ENCODE results near the gene ZNF385B. TPM values are rescaled to one million over a fixed set of nuclear protein-coding genes. Genes with fewer than 3 reads are reported as not detected.

Gene ZNF385B
- total RNA-seq, 4 donors from 2014 or later, result 2.2 to 5.0 (median 4.0) TPM

- Histone ChIP-seq H3K4me3 (no peak overlapping the region), H3K27me3 (no peaks in the 10 kb centered on the region), H3K36me3 (no peaks in the 10 kb centered on the region), H3K27ac (replicated peaks in 1 of 4) (no peak overlapping the region), H3K4me1 (peaks cover 0 to 8% (median 4%) of the 10 kb centered on the region in 4 donors), H3K9me3 (no peaks in the 10 kb centered on the region)
- 36% methylated on average over 5 of the region's 5 CpGs for WGBS
- intact Hi-C loops (cut with DNase I), result no loop called here
- DNase-seq (ENCODE audit: extremely low spot score), result no peak
- TF ChIP-seq, protein P1, sequence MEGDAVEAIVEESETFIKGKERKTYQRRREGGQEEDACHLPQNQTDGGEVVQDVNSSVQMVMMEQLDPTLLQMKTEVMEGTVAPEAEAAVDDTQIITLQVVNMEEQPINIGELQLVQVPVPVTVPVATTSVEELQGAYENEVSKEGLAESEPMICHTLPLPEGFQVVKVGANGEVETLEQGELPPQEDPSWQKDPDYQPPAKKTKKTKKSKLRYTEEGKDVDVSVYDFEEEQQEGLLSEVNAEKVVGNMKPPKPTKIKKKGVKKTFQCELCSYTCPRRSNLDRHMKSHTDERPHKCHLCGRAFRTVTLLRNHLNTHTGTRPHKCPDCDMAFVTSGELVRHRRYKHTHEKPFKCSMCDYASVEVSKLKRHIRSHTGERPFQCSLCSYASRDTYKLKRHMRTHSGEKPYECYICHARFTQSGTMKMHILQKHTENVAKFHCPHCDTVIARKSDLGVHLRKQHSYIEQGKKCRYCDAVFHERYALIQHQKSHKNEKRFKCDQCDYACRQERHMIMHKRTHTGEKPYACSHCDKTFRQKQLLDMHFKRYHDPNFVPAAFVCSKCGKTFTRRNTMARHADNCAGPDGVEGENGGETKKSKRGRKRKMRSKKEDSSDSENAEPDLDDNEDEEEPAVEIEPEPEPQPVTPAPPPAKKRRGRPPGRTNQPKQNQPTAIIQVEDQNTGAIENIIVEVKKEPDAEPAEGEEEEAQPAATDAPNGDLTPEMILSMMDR (IDR thresholded peaks at IDR 0.05), result no peak
- TF ChIP-seq EP300 (IDR thresholded peaks at IDR 0.05), result no peak
- no peak for TF ChIP-seq POLR2A (IDR thresholded peaks at IDR 0.05; ENCODE audit: low read depth)
- no peak for TF ChIP-seq POLR2AphosphoS5 (IDR thresholded peaks at IDR 0.05)
Measured at GRCh38 chr2:179701524-179702110, 159.8 kb downstream of the ZNF385B start.

DNA sequence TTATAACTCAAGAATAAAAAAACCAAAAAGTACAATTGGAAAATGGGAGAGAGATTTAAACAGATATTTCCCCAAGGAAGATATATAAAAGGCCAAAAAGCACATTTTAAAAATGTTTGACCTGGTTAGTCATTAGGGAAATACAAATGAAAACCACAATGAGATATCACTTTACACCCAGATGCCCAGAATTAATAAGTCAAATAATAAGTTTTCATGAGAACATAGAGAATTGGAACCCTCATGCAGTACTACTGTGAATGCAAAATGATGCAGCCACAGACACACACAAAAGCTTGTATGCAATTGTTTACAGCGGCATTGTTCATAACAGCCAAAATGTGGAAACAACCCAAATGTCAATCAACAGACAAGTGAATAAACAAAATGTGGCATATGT lies 165.9 kb downstream of the ZNF385B start:
- Histone ChIP-seq H3K27me3 (no peaks in the 10 kb centered on the region), H3K36me3 (no peaks in the 10 kb centered on the region), H3K9me3 (no peaks in the 10 kb centered on the region), H3K4me3 (no peak overlapping the region), H3K4me1 (no peaks in the 10 kb centered on the region), H3K27ac (replicated peaks in 1 of 4) (no peak overlapping the region)
- no peak for DNase-seq (ENCODE audit: extremely low spot score)
- 100% methylated on average over 1 of the region's 1 CpG for WGBS
- no peak for TF ChIP-seq POLR2A (IDR thresholded peaks at IDR 0.05; ENCODE audit: low read depth)
- no peak for TF ChIP-seq EP300 (IDR thresholded peaks at IDR 0.05)
- TF ChIP-seq, protein P1 (IDR thresholded peaks at IDR 0.05), result no peak
- no peak for TF ChIP-seq POLR2AphosphoS5 (IDR thresholded peaks at IDR 0.05)
- intact Hi-C loops (cut with DNase I), result no loop called here

- no peaks in the 10 kb centered on the region for H3K9me3 ChIP-seq
- no peak overlapping the region for H3K4me3 ChIP-seq
- no peak for DNase-seq (ENCODE audit: extremely low spot score)
- no peaks in the 10 kb centered on the region for H3K36me3 ChIP-seq
- H3K27me3 ChIP-seq, result no peaks in the 10 kb centered on the region
- intact Hi-C loops (cut with DNase I), result no loop called here
- no peaks in the 10 kb centered on the region for H3K4me1 ChIP-seq
- WGBS, result 82% methylated on average over 1 of the region's 1 CpG
- H3K27ac ChIP-seq (replicated peaks in 1 of 4), result no peak overlapping the region
- TF ChIP-seq, protein P1 (IDR thresholded peaks at IDR 0.05), result no peak
- TF ChIP-seq POLR2AphosphoS5 (IDR thresholded peaks at IDR 0.05) (no peak), POLR2A (IDR thresholded peaks at IDR 0.05; ENCODE audit: low read depth) (no peak), EP300 (IDR thresholded peaks at IDR 0.05) (no peak)
Measured at GRCh38 chr2:179694963-179695362, 166.4 kb downstream of the ZNF385B start.

- no peaks in the 10 kb centered on the region for H3K9me3 ChIP-seq
- no peak for DNase-seq (ENCODE audit: extremely low spot score)
- TF ChIP-seq POLR2AphosphoS5 (IDR thresholded peaks at IDR 0.05) (no peak), POLR2A (IDR thresholded peaks at IDR 0.05; ENCODE audit: low read depth) (no peak), EP300 (IDR thresholded peaks at IDR 0.05) (no peak)
- TF ChIP-seq, protein P1 (IDR thresholded peaks at IDR 0.05), result no peak
- no peak overlapping the region for H3K27ac ChIP-seq (replicated peaks in 1 of 4)
- H3K4me1 ChIP-seq, result no peaks in the 10 kb centered on the region
- no peaks in the 10 kb centered on the region for H3K36me3 ChIP-seq
- intact Hi-C loops (cut with DNase I), result no loop called here
- H3K4me3 ChIP-seq, result no peak overlapping the region
- H3K27me3 ChIP-seq, result no peaks in the 10 kb centered on the region
- WGBS, result 73% methylated on average over 1 of the region's 1 CpG
Measured at GRCh38 chr2:179692610-179693009, 168.8 kb downstream of the ZNF385B start.

- Histone ChIP-seq H3K4me1 (no peaks in the 10 kb centered on the region), H3K27me3 (no peaks in the 10 kb centered on the region), H3K27ac (replicated peaks in 1 of 4) (no peak overlapping the region), H3K9me3 (no peaks in the 10 kb centered on the region), H3K4me3 (no peak overlapping the region), H3K36me3 (no peaks in the 10 kb centered on the region)
- TF ChIP-seq POLR2AphosphoS5 (IDR thresholded peaks at IDR 0.05) (no peak), EP300 (IDR thresholded peaks at IDR 0.05) (no peak)
- TF ChIP-seq, protein P1 (IDR thresholded peaks at IDR 0.05), result no peak
- intact Hi-C loops (cut with DNase I), result no loop called here
- DNase-seq (ENCODE audit: extremely low spot score), result no peak
- whole genome bisulfite sequencing, result 76% methylated on average over 1 of the region's 1 CpG
Measured at GRCh38 chr2:179692043-179692442, 169.4 kb downstream of the ZNF385B start.

All from esophagus muscularis mucosa (tissue), 4 donors.